ENCODE results near the gene ZNF70. TPM values are rescaled to one million over a fixed set of nuclear protein-coding genes. Genes with fewer than 3 reads are reported as not detected.

Gene ZNF70
- total and polyA plus RNA-seq, 2 of the 13 experiments (the other 11 are each of a cell fraction or from before 2014, with no cell fraction given): 0.62 to 3.6 TPM

DNA sequence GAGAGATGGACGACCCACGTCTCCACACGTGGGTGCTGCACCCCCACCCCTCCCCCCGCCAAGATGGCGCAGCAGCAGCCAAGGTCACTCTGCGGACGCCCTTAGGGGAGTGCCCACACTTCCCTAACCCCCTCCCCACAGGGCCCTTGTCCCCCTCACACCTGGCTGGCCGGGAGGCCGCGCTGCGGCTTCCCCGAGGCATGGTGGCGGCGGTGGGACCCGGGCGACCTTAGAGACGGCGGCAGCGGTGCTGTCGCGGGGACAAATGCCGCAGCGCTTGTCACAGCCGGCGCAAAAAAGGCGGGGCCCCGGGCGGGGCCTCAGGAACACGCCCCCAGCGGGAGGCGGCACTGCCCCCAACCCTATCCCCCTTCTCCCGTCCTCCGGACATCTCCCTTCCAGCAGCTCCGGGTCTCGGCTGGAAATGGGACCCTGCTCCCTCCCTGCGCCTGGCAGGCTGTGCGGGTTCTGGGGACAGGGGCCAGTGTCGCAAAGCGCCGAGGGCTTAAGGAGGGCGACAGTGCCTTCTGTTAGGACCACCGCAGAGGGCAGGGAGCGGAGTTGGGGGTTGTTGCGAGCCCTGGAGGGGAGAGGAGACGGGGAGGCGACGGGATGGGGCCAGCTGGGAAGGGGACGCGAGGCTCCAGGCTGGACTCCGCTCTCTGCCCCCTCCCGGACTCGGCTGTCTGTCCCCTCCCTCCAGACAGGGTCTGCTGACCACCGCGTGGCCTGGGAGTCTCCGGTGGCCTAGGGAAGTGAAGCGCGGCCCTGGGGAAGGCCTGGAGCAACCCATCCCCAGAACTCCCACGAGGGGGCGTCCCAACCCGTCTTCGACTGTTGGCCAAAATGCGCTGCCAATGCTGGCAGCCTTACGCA, 17.0 kb upstream of the ZNF70 start, which contains the start of gene CHCHD10 (continued):
- TF ChIP-seq, protein P1, sequence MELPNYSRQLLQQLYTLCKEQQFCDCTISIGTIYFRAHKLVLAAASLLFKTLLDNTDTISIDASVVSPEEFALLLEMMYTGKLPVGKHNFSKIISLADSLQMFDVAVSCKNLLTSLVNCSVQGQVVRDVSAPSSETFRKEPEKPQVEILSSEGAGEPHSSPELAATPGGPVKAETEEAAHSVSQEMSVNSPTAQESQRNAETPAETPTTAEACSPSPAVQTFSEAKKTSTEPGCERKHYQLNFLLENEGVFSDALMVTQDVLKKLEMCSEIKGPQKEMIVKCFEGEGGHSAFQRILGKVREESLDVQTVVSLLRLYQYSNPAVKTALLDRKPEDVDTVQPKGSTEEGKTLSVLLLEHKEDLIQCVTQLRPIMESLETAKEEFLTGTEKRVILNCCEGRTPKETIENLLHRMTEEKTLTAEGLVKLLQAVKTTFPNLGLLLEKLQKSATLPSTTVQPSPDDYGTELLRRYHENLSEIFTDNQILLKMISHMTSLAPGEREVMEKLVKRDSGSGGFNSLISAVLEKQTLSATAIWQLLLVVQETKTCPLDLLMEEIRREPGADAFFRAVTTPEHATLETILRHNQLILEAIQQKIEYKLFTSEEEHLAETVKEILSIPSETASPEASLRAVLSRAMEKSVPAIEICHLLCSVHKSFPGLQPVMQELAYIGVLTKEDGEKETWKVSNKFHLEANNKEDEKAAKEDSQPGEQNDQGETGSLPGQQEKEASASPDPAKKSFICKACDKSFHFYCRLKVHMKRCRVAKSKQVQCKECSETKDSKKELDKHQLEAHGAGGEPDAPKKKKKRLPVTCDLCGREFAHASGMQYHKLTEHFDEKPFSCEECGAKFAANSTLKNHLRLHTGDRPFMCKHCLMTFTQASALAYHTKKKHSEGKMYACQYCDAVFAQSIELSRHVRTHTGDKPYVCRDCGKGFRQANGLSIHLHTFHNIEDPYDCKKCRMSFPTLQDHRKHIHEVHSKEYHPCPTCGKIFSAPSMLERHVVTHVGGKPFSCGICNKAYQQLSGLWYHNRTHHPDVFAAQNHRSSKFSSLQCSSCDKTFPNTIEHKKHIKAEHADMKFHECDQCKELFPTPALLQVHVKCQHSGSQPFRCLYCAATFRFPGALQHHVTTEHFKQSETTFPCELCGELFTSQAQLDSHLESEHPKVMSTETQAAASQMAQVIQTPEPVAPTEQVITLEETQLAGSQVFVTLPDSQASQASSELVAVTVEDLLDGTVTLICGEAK (IDR thresholded peaks at IDR 0.05): no peak
- TF ChIP-seq, protein P1 (CRISPR knock-in tag; IDR thresholded peaks at IDR 0.05): 0 out of 2 replicates have a peak, but pooled peaks have one; percentile 14
- TF ChIP-seq, protein P2, sequence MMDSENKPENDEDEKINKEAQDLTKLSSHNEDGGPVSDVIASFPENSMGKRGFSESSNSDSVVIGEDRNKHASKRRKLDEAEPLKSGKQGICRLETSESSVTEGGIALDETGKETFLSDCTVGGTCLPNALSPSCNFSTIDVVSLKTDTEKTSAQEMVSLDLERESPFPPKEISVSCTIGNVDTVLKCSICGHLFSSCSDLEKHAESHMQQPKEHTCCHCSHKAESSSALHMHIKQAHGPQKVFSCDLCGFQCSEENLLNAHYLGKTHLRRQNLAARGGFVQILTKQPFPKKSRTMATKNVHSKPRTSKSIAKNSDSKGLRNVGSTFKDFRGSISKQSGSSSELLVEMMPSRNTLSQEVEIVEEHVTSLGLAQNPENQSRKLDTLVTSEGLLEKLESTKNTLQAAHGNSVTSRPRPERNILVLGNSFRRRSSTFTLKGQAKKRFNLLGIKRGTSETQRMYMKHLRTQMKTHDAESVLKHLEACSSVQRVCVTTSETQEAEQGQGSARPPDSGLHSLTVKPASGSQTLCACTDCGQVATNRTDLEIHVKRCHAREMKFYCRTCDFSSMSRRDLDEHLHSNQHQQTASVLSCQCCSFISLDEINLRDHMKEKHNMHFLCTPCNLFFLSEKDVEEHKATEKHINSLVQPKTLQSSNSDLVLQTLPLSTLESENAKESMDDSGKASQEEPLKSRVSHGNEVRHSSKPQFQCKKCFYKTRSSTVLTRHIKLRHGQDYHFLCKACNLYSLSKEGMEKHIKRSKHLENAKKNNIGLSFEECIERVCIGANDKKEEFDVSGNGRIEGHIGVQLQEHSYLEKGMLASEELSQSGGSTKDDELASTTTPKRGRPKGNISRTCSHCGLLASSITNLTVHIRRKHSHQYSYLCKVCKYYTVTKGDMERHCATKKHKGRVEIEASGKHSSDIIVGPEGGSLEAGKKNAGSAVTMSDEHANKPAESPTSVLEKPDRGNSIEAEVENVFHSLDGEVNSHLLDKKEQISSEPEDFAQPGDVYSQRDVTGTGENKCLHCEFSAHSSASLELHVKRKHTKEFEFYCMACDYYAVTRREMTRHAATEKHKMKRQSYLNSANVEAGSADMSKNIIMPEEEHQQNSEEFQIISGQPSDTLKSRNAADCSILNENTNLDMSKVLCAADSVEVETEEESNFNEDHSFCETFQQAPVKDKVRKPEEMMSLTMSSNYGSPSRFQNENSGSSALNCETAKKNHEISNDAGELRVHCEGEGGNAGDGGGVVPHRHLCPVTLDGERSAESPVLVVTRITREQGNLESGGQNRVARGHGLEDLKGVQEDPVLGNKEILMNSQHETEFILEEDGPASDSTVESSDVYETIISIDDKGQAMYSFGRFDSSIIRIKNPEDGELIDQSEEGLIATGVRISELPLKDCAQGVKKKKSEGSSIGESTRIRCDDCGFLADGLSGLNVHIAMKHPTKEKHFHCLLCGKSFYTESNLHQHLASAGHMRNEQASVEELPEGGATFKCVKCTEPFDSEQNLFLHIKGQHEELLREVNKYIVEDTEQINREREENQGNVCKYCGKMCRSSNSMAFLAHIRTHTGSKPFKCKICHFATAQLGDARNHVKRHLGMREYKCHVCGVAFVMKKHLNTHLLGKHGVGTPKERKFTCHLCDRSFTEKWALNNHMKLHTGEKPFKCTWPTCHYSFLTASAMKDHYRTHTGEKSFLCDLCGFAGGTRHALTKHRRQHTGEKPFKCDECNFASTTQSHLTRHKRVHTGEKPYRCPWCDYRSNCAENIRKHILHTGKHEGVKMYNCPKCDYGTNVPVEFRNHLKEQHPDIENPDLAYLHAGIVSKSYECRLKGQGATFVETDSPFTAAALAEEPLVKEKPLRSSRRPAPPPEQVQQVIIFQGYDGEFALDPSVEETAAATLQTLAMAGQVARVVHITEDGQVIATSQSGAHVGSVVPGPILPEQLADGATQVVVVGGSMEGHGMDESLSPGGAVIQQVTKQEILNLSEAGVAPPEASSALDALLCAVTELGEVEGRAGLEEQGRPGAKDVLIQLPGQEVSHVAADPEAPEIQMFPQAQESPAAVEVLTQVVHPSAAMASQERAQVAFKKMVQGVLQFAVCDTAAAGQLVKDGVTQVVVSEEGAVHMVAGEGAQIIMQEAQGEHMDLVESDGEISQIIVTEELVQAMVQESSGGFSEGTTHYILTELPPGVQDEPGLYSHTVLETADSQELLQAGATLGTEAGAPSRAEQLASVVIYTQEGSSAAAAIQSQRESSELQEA (CRISPR knock-in tag; IDR thresholded peaks at IDR 0.05; ENCODE audit: not compliant biosample characterization): no peak
- TF ChIP-seq NR2F2 (IDR thresholded peaks at IDR 0.05; ENCODE audit: borderline replicate concordance, low read depth) (peak; percentile 24; the same call in 1 of the 2 replicates), ZNF883 (CRISPR knock-in tag; IDR thresholded peaks at IDR 0.05; ENCODE audit: not compliant biosample characterization) (no peak), RBM22 (optimal IDR thresholded peaks at IDR 0.05; ENCODE audit: low read length) (no peak)
- TF ChIP-seq, protein P3, sequence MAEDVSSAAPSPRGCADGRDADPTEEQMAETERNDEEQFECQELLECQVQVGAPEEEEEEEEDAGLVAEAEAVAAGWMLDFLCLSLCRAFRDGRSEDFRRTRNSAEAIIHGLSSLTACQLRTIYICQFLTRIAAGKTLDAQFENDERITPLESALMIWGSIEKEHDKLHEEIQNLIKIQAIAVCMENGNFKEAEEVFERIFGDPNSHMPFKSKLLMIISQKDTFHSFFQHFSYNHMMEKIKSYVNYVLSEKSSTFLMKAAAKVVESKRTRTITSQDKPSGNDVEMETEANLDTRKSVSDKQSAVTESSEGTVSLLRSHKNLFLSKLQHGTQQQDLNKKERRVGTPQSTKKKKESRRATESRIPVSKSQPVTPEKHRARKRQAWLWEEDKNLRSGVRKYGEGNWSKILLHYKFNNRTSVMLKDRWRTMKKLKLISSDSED (CRISPR knock-in tag; IDR thresholded peaks at IDR 0.05): no peak
